Stimulated activated naive CD4-positive, alpha-beta T cell treated with Interleukin-2 at 50 U/mL for 16 hours (primary cell): ENCODE measurements around the gene ZNF883.
"Not testable (repeated sequence)": the region's sequence is repeated elsewhere in the genome, so short reads cannot be mapped to it uniquely, and the experiment has no call there.

Source experiments
- DNase-seq: peaks from one replicate; lab custom pipeline; 2025; lab: John Stamatoyannopoulos, UW

ZNF883 gene

GRCh38 chr9:113011911-113012381 is at the start of gene ZNF883:
Gene ZNF883, minus strand, starts transcription at chr9:113012192.
- DNase-seq, result peak; percentile 6

- not testable (repeated sequence) for DNase-seq
These were observed 49.3 kb upstream of the ZNF883 start for GRCh38 chr9:113061072-113061850.

DNA sequence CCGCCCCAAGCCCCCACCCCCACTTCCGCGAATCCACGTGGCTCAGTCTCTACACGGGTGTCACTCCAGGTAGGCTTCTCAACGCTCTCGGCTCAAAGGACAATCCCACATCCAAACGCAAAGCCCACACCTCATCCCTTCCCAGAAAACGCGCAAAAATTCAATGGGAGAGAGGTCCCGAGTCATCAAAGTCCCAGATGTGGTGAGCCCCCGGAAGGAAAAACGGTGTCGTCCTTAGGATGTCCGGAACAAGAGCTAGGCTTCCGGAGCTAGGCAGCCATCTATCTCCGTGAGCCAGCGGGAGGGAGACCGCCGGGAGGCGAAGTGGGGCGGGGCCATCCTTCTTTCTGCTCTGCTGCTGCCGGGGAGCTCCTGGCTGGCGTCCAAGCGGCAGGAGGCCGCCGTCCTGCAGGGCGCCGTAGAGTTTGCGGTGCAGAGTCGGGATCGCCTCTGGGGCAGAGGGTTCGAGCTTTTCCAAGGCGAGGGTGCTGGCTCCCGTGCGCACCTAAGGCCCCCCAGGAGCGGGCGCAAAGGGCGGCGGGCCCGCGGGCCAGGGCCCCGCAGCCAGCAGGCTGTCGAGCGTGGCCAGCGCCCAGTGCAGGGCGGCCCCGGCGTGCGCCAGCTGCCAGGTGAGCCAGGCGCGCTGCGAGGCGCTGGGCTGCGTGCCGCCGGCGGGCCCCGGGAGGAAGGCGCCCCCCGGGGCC is 47.7 kb upstream of the ZNF883 start:
- DNase-seq, result peak; percentile 2

DNA sequence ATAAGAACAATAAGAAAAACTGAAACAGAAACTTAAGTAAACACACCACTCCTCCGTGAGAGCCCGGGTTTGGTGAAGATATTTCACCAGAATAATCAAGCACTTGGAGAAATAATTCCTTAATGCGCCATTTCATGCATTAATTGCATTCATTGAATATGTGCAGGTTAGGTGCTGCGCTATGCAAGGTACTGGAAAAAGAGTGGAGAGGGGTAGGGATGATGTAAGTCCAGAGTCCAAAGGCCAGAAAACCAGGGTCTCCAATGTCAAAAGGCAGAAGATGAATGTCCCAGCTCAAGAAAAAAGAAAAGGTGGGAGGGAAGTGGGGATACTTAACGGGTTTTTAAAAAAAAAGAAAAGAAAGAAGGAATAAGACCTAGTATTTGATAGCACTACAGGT is 45.2 kb upstream of the ZNF883 start:
- no peak for DNase-seq

DNA sequence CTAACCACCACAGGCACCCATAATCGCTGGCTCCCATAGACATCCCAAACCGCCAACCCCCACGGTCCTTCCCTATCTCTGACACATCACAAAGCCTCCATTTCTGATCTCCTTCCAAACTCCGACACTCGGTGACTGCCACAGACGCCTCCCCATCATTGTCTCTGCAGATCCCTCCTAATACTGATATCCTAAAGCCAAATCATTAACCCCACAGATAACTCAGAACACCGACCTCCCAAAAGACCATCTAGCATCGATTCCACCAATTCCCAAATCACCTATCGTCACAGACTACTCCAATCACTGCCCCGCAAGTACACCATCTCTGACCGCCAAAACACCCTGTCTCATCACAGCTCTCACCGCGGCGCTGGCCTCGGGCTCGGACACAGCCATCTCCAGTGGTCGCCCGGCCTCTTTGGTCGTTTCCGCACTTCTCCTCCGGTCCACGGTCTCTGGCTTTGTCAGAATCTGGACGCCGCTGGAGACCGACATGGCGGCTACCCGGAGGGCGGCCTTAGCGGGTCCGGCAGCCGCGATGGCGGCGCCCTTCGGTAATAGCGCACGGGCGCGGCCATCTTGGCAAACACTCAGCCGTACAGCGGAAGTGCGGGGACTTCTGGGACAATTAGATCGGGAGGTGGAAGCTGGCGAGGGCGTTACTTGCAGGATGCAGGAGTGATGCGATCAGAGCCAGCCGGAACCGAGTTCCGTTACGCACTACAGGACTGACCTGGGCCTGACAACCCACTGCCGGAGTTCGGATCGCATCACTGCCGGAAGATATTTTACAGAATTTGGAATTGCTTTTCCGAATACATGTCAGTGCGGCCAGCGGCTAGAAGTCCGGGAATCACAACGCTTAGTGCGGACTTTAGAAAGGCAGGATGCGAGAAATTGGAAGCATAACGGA is 44.5 kb upstream of the ZNF883 start, which contains the start of gene ZFP37:
ZFP37 (minus strand) TSS at position 534 of the 916 bp plus-strand sequence; CDS start at position 498, 36 bp downstream.
- peak; percentile 74 for DNase-seq

GRCh38 chr9:113042884-113043657 is 31.1 kb upstream of the ZNF883 start:
- DNase-seq, result no peak

DNA sequence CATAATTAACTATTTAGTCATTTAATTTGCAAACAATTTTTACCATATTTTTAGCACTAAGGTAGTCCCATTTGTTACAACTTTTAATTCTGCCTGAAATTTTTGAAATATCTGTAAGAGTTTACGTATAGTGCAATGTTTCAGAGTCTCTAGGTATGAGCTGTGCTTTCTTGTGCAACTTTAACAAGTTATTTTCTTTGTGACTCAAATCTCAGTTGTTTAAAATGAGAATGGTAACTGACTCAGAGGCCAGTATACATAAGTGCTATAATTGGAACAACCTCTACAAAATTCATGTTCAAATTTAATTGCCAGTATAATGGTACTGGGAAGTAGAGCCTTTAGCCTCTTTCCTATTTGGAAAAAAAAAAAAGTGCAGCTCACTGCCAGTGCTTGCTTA is 14.2 kb upstream of the ZNF883 start:
- no peak for DNase-seq

- DNase-seq, result no peak
These were observed 6.3 kb upstream of the ZNF883 start for GRCh38 chr9:113018247-113018646.

DNA sequence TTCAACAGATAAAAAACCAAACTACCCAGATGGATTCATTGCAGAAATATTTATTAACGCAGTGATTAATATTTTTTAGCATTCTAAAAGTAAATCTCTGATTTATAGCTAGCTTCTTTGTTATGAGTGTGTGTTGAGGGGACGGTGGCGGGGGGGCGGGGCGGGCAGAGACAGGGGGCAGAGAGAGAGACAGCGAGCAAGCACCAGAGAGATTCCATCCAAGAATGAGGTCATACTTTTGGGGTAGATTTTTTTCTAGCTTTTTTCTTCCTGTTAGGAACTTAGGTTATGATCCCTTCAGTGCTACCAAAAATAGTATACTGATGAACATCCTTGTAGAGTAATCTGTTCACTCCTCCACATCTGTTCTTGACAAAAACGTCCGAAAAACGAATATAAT is 500 bp upstream of the ZNF883 start:
- no peak for DNase-seq

- no peak for DNase-seq
These were observed 6.2 kb downstream of the ZNF883 start for GRCh38 chr9:113005777-113006176.

- no peak for DNase-seq
These were observed 14.6 kb downstream of the ZNF883 start for GRCh38 chr9:112997236-112997941.

GRCh38 chr9:112971415-112971814 is 40.6 kb downstream of the ZNF883 start:
- DNase-seq, result no peak

GRCh38 chr9:112970939-112971338 is 41.1 kb downstream of the ZNF883 start:
- DNase-seq, result no peak

GRCh38 chr9:112969730-112970129 is 42.3 kb downstream of the ZNF883 start:
- DNase-seq, result no peak

DNA sequence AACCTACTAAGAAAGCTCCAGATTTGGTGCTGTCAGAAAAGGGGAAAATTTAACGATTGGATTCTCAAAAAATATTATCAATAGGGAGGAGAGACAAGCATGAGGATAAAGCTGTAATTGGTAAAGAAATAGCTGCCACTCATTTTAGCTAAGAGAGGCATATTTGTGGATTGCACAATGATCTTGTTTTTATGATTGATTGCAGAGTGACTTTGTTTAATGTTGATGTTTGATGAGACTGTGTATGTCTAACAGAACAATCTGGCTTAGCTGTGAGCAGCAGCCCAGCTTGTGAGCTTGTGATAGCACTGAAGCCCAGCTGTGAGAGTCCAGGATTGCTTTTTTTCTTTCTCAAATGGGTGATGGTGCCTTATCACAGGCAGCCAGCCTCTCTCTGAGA is 56.4 kb downstream of the ZNF883 start:
- DNase-seq, result no peak

DNA sequence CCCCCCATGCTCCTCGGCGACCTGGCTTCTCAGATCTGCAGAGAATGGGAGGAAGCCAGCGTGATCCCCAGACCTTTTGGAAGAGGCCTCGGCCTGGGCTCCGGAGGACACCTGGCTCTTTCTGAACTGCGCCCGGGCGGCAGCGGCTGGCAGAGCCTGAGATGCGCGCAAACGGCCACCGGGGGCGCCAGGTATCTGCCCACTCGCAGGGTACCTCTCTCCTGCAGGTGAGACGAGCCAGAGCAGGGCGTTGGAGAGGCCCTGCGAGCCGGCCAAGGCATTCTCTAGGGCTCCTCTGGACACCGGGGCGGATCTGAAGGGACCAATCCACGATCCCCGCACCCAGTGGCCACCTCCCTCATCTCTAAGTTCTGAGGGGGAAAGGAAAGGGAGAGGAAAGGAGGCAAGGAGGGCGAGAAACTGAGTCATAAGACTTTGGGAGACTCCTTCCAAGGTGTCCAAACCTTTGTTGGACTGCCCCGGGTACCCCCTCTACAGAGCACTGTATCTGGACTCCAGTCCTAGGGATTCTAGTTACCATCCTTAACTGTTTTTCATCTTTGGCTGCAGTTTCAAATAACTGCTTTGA is 66.3 kb downstream of the ZNF883 start:
- DNase-seq, result no peak

DNA sequence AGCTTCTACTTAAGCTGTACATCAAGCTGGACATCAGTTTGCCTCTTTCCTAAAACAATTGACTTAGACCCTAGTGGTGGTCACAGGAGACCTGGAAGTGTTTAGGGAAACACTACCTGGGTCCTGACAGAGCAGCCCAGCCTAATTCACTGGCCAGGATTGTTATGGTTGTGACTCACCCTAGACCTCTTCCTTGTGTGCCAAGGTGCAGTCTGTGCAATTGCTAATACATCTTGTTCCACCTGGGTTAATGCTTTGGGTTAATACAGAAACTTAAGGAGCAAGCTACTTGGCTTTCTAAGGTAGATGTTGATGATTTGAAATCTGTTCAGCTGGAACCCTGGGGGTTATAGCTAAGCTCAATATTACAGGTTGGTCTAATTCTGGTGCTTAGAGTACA is 72.6 kb downstream of the ZNF883 start:
- DNase-seq, result no peak

GRCh38 chr9:112933696-112934095 is 78.3 kb downstream of the ZNF883 start:
- DNase-seq, result no peak

DNA sequence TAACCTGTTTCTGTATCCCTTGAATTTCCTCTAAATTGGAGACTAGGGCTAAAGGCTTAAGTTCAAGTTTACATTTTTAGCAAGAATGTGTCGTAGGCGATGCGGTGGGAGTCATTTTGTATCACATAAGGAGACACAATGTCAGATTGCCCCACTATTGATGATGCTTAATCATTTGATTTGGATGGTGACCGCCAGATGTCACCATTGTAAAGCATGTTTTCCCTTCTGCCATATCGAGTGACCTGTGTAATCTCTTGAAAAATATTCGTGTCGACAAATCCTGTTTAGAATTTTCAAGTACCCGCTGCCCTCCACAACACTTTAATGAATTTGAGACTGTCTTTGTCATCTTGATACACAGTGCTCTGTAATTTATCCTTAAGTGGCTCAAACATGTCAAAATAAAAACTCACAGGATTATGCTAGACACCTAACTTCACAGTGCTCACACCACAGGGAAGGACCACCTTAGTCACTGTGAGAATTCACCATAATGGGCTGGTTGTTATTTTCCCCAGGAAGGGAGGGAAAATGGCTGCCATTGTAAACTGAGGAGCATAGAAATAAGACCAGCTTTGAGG is 86.8 kb downstream of the ZNF883 start:
- DNase-seq, result no peak

DNA sequence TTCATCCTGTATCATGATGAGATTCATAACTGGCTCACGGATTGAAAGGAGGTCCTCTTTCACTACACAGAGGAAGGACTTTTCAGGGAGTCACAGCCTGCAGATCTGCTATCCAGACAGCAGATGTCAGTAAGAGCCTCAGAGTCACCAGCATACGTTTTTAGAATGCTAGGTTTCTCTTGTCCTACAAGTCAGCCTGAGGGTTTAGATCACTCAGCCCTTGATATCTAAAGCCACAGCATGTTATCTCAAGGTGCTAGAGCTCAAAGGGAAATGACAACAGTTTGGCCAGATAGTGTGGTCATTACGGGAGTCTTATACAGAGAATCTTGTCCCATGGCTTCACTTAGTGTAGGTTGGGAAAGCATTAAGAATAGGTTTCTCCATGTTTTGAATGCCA is 90.4 kb downstream of the ZNF883 start:
- DNase-seq, result no peak
